Measurements from ENCODE around the gene FAM90A1.
A peak's percentile ranks its signal among the peaks of the same experiment; 100 is the strongest.
"Not testable (repeated sequence)": the region's sequence is repeated elsewhere in the genome, so short reads cannot be mapped to it uniquely, and the experiment has no call there.

The FAM90A1 gene

DNA sequence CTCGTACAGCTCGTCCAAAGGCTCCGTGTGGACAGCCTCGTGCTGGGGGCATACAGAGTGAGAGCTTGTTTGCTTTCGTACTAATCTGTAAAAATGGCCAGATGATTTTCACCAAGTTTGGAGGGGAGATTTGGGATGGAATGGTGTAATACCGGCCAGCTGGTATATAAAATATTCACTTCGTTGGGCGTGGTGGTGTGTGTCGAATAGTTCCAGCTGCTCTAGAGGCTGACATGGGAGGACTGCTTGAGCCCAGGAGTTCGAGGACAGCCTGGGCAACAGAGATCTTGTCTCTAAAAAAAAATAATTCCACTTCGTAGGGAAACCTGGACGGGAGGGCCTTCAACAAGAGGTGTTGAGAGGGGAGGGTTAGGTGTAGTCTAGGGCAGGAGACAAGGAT lies 9.6 kb upstream of the FAM90A1 start:
- H3K4me3 ChIP-seq (ENCODE audit: low read depth, low read length); in situ Hi-C loops (cut with HindIII; ENCODE audit: low sequenced_read_pairs); DNase-seq (ENCODE audit: low read depth, low spot score): not testable (repeated sequence)

DNA sequence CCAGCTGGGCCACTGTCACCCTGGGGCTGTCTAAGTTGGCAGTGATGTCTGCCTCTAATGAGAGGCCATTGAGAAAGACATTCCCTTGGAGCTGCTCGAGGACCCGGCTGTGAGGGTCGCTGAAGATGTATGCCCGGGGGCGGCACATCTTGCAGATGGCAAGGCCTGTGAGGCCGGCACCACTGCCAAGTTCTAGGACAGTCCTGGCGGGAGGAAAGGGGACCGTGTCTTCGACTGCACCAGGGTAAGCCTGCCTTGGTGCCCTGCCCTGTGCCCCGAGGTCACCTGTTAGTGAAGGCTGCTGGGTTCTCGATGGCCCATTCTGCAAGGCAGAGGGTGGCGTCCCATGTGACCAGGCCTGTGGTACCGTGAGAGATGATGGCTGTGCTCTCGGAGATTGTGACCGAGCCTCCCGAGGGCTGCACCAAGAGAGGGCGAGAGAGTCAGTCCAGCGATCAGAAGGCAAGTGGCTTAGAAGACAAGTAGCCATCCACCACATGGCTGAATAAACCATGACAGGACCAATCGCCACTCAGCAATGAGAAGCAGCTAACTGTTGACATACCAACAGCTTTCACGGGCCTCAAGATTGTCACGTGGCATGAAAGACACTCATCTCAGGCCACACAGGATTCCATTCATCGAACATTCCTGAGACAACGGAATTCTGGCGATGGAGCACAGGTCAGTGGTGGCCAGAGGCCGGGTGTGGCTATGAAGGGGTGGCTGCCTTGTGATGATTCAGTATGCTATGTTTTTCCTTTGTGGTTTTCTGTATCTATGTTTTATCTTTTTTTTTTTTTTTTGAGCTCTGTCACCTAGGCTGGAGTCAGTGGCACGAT lies 8.1 kb upstream of the FAM90A1 start:
- in situ Hi-C loops (cut with HindIII; ENCODE audit: low sequenced_read_pairs); H3K4me3 ChIP-seq (ENCODE audit: low read depth, low read length): not testable (repeated sequence)
- DNase-seq (ENCODE audit: low read depth, low spot score) = peak; percentile 30

DNA sequence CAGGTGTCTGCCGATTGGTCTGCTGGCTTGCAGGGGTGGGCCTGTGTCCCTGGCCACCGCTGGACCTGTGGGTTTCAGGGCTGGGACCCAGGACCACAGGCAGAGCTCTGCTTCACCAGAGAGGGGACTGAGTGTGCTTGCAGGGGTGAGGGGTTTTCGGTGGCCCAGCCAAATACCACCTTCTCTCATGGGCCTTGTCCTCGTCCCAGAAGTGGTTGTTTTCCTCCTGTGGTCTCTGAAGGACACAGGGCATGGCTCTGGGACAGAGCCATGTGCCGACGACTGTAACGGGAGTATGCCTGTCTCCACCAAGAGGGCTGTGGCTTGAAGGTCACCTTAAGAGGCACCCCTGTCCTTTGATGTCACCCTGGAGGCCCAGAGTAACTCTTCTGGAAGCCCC lies 7.3 kb upstream of the FAM90A1 start:
- in situ Hi-C loops (cut with HindIII; ENCODE audit: low sequenced_read_pairs); DNase-seq (ENCODE audit: low read depth, low spot score); H3K4me3 ChIP-seq (ENCODE audit: low read depth, low read length): not testable (repeated sequence)

DNA sequence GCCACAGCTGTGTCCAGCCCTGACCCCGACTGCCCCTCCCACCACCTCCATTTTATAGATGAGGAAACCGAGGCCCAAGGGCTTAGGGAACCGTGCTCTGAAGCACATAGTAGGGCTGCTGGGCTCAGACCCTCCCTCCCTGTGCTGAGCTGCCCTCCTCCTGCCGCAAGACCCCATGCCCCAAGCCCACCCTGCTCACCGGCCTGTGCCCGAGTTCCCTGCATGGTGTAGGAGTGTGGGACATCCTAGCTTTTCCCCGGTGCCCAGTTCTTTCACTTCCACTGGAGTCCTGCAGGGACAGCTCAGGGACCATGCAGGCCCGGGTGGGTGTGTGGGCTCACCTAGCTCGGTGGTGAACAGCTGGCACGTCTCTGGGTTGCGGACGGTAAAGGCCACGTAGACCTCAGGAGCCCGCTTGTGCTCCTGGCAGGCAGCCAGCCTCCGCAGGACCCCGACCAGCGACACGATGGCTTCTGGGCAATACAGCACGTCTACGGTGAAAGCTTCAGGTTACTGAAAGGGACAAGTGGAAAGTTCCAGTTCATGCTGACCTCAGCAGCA lies 6.6 kb upstream of the FAM90A1 start:
- in situ Hi-C loops (cut with HindIII; ENCODE audit: low sequenced_read_pairs); H3K4me3 ChIP-seq (ENCODE audit: low read depth, low read length); DNase-seq (ENCODE audit: low read depth, low spot score): not testable (repeated sequence)

DNA sequence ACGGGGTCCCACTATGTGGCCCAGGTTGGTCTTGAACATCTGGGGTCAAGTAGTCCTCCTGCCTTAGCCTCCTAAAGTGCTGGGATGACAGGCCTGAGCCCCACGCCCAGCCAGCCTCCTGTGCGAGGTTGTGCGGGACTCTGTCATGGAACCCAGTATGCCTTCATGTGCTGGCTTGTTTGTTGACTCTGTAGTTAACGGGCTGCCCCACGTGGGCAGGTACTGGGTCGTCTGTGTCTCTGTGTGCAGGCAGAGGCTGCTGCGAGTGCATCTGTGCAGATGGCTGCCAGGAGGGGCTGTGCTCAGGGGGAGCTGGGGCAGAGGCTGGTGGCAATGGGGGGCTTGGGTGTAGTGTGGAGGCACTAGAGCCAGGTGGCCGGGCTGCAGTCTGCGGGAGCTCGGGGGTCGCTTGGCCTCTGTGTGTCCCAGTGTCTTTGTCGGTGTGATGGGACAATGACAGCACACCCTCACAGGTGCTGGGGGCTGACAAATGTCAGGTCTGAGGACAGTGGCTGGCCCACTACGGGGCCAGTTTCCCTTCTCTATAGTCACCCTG lies 6.0 kb upstream of the FAM90A1 start:
- DNase-seq (ENCODE audit: low read depth, low spot score); in situ Hi-C loops (cut with HindIII; ENCODE audit: low sequenced_read_pairs); H3K4me3 ChIP-seq (ENCODE audit: low read depth, low read length): not testable (repeated sequence)

DNA sequence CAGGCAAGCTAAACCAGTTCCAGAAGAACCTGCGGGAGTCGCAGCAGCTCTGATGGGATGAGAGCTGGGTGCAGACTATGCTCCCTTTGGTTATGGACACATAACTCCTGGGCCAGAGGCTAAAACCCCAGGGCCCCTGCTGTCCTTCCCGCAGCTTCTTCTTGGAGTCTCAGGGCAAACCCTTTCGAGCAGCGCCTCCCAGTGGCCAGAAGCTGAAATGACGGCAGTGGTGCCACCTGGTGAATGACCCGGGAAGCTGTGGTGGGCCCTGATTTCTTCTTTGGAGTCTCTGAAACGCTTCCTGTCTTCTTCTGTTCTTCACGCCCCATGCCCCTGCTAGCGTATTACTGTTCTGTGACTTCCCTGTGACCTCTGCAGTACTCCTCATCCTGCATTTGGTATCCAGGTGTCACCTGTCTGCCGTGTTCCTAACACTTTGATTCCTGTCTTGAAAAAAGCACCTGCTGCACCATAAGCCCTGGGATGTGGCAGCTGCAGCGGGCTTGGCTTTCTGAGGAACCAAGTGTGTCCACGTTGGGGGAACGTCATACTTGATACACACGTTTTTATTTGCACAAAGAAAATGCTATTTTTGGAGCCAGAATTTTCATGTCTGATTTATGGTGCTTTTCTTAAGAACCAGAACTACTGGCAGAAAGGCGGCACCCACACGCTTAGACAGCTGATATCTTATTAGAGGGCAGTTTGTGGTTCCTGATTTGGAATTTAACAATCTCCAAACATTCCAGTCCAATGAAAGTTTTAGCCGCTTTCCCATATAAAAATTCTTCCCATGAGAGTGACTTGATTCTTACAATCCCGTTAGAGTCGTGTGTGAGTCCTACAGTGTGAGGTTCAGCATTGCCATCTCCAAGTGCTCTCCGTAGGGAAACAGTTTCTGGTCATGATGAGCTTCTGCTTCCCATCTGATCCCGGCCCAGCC lies 4.5 kb upstream of the FAM90A1 start:
- peak; percentile 4 for DNase-seq (ENCODE audit: low read depth, low spot score)
- H3K4me3 ChIP-seq (ENCODE audit: low read depth, low read length); in situ Hi-C loops (cut with HindIII; ENCODE audit: low sequenced_read_pairs): not testable (repeated sequence)
- TF ChIP-seq, protein P1, sequence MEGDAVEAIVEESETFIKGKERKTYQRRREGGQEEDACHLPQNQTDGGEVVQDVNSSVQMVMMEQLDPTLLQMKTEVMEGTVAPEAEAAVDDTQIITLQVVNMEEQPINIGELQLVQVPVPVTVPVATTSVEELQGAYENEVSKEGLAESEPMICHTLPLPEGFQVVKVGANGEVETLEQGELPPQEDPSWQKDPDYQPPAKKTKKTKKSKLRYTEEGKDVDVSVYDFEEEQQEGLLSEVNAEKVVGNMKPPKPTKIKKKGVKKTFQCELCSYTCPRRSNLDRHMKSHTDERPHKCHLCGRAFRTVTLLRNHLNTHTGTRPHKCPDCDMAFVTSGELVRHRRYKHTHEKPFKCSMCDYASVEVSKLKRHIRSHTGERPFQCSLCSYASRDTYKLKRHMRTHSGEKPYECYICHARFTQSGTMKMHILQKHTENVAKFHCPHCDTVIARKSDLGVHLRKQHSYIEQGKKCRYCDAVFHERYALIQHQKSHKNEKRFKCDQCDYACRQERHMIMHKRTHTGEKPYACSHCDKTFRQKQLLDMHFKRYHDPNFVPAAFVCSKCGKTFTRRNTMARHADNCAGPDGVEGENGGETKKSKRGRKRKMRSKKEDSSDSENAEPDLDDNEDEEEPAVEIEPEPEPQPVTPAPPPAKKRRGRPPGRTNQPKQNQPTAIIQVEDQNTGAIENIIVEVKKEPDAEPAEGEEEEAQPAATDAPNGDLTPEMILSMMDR (IDR thresholded peaks at IDR 0.05; ENCODE audit: low read depth, low read length) = peak; percentile 64

DNA sequence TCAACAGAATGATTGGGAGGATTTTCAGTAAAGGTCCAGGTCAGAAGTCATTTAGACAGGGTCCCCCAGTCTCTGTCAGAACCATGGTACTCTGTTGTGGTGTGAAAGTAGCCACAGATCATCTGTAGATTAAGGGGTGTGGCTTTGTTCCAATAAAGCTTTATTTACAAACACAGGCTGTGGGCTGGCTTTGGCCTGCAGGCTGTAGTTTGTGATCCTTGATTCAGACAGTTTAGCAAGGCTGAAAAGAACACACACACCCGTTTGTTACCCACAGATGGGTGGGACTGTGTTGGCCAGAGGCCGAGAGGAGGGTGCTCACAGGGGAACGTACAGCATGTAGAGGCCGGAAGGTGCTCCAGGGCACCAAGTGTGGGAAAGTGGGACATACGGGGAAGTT lies 3.6 kb upstream of the FAM90A1 start:
- in situ Hi-C loops (cut with HindIII; ENCODE audit: low sequenced_read_pairs); DNase-seq (ENCODE audit: low read depth, low spot score); H3K4me3 ChIP-seq (ENCODE audit: low read depth, low read length): not testable (repeated sequence)

DNA sequence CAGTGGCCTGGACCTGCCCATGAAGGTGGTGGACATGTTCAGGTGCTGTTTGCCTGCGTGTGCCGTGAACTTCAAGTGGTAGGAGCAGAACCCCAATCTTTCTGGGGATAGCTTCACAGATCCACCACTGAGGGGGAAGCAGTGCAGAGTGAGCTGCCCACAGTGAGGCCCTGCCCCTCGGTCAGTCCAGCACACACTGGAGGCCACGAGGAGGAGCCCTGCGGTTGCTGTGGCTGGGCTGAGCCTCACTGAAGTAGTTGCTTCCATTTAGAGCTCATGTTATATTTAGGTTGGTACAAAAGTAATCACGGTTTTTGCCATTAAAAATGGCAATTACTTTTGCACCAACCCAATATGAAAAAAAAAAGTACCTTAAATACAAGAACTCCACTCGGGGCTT lies 2.1 kb upstream of the FAM90A1 start:
- DNase-seq (ENCODE audit: low read depth, low spot score); in situ Hi-C loops (cut with HindIII; ENCODE audit: low sequenced_read_pairs); H3K4me3 ChIP-seq (ENCODE audit: low read depth, low read length): not testable (repeated sequence)

DNA sequence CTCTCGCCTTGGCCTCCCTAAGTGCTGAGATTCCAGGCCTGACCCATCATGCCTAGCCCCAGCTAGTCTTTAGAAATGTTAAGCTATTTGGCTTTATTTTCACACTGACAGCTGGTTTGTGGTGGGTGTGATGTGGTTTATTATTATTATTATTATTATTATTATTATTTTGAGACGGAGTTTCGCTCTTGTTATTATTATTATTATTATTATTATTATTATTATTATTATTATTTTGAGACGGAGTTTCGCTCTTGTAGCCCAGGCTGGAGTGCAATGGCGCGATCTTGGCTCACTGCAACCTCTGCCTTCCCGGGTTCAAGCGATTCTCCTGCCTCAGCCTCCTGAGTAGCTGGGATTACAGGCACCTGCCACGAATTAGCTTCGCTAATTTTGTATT lies 1.2 kb upstream of the FAM90A1 start:
- DNase-seq (ENCODE audit: low read depth, low spot score); H3K4me3 ChIP-seq (ENCODE audit: low read depth, low read length); in situ Hi-C loops (cut with HindIII; ENCODE audit: low sequenced_read_pairs): not testable (repeated sequence)

DNA sequence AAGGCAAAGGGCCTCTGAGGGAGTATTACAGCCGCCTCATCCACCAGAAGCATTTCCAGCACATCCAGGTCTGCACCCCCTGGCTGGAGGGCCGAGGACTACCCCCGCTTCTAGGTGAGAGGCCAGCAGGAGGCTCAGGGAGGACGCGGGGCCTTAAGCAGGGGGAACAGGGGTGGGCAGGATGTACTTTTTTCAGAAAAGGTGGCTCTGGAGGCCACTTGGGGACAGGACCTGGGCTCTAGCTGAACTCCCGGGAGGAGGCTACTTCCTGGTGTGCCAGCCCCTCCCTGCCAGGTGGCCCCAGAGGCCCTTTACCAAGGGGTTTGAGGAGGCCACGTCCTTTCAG lies 287 bp upstream of the FAM90A1 start:
- DNase-seq (ENCODE audit: low read depth, low spot score); in situ Hi-C loops (cut with HindIII; ENCODE audit: low sequenced_read_pairs): not testable (repeated sequence)
- peak overlapping the region; percentile 9 for H3K4me3 ChIP-seq (ENCODE audit: low read depth, low read length)

DNA sequence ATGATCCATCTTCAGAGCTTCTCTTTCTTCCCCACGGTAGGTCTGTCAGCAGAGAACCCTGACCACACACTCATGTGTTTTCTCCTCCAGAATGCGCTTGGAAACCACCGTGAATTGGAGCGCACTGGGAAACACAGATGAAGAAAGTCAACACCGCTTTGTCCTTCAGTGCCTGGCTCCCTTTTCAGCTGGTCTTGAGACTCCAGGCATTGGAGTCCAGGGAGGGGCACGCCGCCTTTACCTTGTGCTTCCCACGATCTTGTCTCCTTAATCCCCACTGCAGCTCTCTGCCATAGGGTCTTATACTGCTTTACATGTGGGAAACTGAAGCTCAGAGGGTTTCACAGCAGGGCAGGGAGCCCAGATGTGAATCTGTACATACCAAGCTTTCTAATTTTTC lies 1.1 kb downstream of the FAM90A1 start:
- DNase-seq (ENCODE audit: low read depth, low spot score) = no peak
- in situ Hi-C loops (cut with HindIII; ENCODE audit: low sequenced_read_pairs) = no loop called here

DNA sequence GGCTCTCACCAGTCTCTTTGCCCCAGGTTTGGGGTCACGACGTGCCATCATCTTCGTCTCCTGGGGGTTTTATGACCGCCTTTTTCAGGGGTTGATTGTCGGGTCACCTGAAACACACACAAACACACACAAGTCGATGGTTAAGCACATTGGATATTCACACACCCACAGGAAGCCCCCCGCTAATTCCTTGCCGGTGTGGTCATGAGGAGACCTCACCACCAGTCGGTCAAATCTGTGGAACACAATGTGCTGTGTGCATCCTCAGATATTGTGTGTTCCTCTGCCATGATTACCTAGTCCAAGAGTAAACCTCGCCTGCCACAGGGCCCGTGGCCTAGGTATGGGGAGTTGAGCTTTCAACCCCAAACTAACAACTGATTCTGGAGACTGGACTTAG lies 2.6 kb downstream of the FAM90A1 start:
- DNase-seq (ENCODE audit: low read depth, low spot score); in situ Hi-C loops (cut with HindIII; ENCODE audit: low sequenced_read_pairs); H3K4me3 ChIP-seq (ENCODE audit: low read depth, low read length): not testable (repeated sequence)

More for the DNA sequence above, 1.1 kb downstream of the FAM90A1 start:
- TF ChIP-seq, protein P1 (IDR thresholded peaks at IDR 0.05; ENCODE audit: low read depth, low read length) = no peak
- H3K4me3 ChIP-seq (ENCODE audit: low read depth, low read length) = no peak overlapping the region

DNA sequence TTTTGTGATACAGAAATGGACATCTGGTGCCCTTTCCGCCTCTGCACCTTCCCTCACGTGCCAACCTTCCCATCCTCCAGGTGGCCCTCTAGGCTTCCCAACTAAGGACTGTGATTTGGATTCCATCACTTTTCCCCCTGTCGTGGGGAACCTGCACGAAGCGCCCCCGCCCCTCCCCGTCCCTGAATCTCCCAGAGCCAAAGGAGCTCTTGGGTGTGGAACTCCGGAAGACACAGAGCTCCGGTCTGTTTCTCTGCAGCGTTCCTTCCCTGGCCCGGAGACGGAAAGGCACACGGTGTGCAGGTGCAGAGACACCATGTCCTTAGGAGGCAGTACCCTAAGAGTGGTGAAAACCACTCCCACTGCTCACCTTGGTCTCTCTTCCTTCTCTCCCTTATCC lies 3.8 kb downstream of the FAM90A1 start:
- DNase-seq (ENCODE audit: low read depth, low spot score); H3K4me3 ChIP-seq (ENCODE audit: low read depth, low read length); in situ Hi-C loops (cut with HindIII; ENCODE audit: low sequenced_read_pairs): not testable (repeated sequence)

DNA sequence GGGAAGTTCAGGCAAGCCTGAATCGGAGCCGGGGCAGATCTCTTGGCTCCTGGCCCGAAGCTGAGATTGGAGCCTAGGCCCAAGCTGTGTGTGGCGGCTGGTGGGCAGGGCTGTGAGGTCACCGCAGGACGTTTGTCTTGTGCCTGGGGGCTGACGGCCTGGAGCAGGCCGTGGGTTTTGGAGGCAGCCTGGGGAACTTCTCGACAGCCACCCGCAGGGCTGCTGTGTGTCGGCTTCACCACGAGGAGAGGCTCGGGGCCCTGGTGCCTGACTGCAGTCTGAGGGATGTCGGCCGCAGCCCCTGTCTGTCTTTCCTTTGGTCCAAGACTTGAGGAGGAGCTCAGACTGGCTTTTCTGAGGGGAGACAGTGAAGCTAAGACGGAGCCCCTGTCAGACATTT lies 5.1 kb downstream of the FAM90A1 start:
- in situ Hi-C loops (cut with HindIII; ENCODE audit: low sequenced_read_pairs); DNase-seq (ENCODE audit: low read depth, low spot score); H3K4me3 ChIP-seq (ENCODE audit: low read depth, low read length): not testable (repeated sequence)

All from astrocyte of the spinal cord (primary cell).